ENCODE results near the gene ROCK2. TPM values are rescaled to one million over a fixed set of nuclear protein-coding genes. Genes with fewer than 3 reads are reported as not detected.

The ROCK2 gene
- total and polyA plus RNA-seq, 2 of the 13 experiments (the other 11 are each of a cell fraction or from before 2014, with no cell fraction given): 38.1 to 119 TPM

DNA sequence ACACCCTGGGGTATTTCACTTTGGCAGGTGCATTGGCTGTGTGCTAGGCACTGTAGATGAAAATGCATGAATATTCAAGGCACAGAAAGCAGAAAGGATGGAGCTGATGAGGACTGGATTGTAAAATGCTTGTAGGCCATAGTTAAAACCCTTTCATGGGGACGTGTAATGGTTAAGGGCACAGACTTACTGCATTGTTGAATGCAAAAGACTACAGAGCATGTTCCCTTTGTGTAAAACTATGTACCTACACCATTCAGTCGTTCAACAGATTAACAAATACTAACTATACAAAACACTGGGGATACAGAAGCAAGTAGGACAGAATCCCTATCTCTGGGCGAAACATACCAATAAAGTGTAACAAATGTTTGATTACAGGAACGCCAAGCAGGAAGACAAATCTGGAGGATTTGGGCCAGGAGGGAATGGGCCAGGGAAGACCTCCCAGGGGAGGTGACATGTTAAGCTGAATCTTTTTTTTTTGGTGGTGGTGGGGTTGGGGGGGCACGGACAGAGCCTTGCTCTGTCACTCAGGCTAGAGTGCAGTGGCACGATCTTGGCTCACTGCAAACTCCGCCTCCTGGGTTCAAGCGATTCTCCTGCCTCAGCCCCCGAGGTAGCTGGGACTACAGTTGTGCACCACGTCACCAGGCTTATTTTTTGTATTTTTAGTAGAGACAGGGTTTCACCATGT lies 19.6 kb upstream of the ROCK2 start (continued):
- no peak for TF ChIP-seq GMEB1 (CRISPR knock-in tag; IDR thresholded peaks at IDR 0.05; ENCODE audit: borderline replicate concordance)
- TF ChIP-seq MATR3 (CRISPR knock-in tag; IDR thresholded peaks at IDR 0.05): no peak
- no peak for TF ChIP-seq ZNF670 (CRISPR knock-in tag; IDR thresholded peaks at IDR 0.05; ENCODE audit: borderline replicate concordance)
- no peak for TF ChIP-seq PHF21A (CRISPR knock-in tag; IDR thresholded peaks at IDR 0.05)
- TF ChIP-seq SP5 (CRISPR knock-in tag; IDR thresholded peaks at IDR 0.05; ENCODE audit: borderline replicate concordance, low read depth): peak; percentile 50; the same call in 1 of the 2 replicates
- TF ChIP-seq, protein P1, sequence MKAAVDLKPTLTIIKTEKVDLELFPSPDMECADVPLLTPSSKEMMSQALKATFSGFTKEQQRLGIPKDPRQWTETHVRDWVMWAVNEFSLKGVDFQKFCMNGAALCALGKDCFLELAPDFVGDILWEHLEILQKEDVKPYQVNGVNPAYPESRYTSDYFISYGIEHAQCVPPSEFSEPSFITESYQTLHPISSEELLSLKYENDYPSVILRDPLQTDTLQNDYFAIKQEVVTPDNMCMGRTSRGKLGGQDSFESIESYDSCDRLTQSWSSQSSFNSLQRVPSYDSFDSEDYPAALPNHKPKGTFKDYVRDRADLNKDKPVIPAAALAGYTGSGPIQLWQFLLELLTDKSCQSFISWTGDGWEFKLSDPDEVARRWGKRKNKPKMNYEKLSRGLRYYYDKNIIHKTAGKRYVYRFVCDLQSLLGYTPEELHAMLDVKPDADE (CRISPR knock-in tag; IDR thresholded peaks at IDR 0.05): no peak
- TF ChIP-seq MYNN (CRISPR knock-in tag; IDR thresholded peaks at IDR 0.05; ENCODE audit: low read depth): no peak
- no peak for TF ChIP-seq ISX (CRISPR knock-in tag; conservative IDR thresholded peaks at IDR 0.05)
- TF ChIP-seq ZIK1 (CRISPR knock-in tag; IDR thresholded peaks at IDR 0.05; ENCODE audit: borderline replicate concordance, low read depth): 0 out of 2 replicates have a peak, but pooled peaks have one; percentile 41
- TF ChIP-seq TBX3 (IDR thresholded peaks at IDR 0.05; ENCODE audit: borderline replicate concordance): no peak
- no peak; the same call in 1 of the 2 replicates for TF ChIP-seq ZBTB3 (CRISPR knock-in tag; IDR thresholded peaks at IDR 0.05; ENCODE audit: borderline replicate concordance, low read depth)
- no peak for TF ChIP-seq TCF12 (IDR thresholded peaks at IDR 0.05)
- no peak for TF ChIP-seq TCF12 (CRISPR knock-in tag; IDR thresholded peaks at IDR 0.05)
- no peak for TF ChIP-seq HMGXB3 (CRISPR knock-in tag; IDR thresholded peaks at IDR 0.05; ENCODE audit: borderline replicate concordance)
- 0 out of 2 replicates have a peak, but pooled peaks have one; percentile 5 for TF ChIP-seq THAP11 (CRISPR knock-in tag; IDR thresholded peaks at IDR 0.05)
- TF ChIP-seq, protein P2, sequence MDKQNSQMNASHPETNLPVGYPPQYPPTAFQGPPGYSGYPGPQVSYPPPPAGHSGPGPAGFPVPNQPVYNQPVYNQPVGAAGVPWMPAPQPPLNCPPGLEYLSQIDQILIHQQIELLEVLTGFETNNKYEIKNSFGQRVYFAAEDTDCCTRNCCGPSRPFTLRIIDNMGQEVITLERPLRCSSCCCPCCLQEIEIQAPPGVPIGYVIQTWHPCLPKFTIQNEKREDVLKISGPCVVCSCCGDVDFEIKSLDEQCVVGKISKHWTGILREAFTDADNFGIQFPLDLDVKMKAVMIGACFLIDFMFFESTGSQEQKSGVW (CRISPR knock-in tag; IDR thresholded peaks at IDR 0.05; ENCODE audit: borderline replicate concordance): no peak
- TF ChIP-seq AGO2 (optimal IDR thresholded peaks at IDR 0.05; ENCODE audit: low read depth, low read length): no peak
- TF ChIP-seq ZNF605 (CRISPR knock-in tag; IDR thresholded peaks at IDR 0.05): no peak; the same call in 1 of the 2 replicates
- no peak for TF ChIP-seq ZNF496 (CRISPR knock-in tag; IDR thresholded peaks at IDR 0.05; ENCODE audit: insufficient replicate concordance)
- TF ChIP-seq HES4 (CRISPR knock-in tag; IDR thresholded peaks at IDR 0.05; ENCODE audit: borderline replicate concordance): no peak
- TF ChIP-seq ZBTB20 (CRISPR knock-in tag; IDR thresholded peaks at IDR 0.05; ENCODE audit: borderline replicate concordance, low read depth): no peak
- TF ChIP-seq ZNF337 (CRISPR knock-in tag; IDR thresholded peaks at IDR 0.05; ENCODE audit: borderline replicate concordance, low read depth): no peak

Measured in HepG2 (cell line).